PC-3 (cell line): Measurements from ENCODE around the gene VWA8. TPM values are rescaled to one million over a fixed set of nuclear protein-coding genes. Genes with fewer than 3 reads are reported as not detected.

Source experiments
- ATAC-seq: fragments of 200-7000 bp; cut with Tn5 transposase; 2 replicates; pipeline ENCODE4 v1.9.1; 2020; ENCODE audit warnings: mild to moderate bottlenecking, moderate library complexity
- BruUV-seq: library from RNA; stranded (reverse); fragments of 400-500 nt; replicated peaks from 2 replicates; lab custom pipeline; 2021; lab: Mats Ljungman, UMichigan
- CTCF ChIA-PET: fragments of 300-600 bp; sonication (Branson Sonifier 250); formaldehyde crosslinking; loops from one replicate; lab custom pipeline; 2022; ENCODE audit warnings: antibody characterized with exemption; lab: Charles Lee
- POLR2A ChIA-PET: fragments of 300-600 bp; sonication (Branson Sonifier 250); formaldehyde crosslinking; loops from one replicate; lab custom pipeline; 2022; ENCODE audit warnings: antibody characterized with exemption; ENCODE audit not compliant: unreplicated experiment; lab: Charles Lee
- DNase-seq: peaks from one replicate; pipeline ENCODE4 v3.0.0-alpha.2; 2015
- H2AFZ ChIP-seq: fragments of 300-600 bp; sonication (generic); 2 replicates; pipeline ENCODE4 v1.6.0; 2016; ENCODE audit warnings: antibody characterized with exemption, low read length
- H3F3A ChIP-seq: fragments of 300-600 bp; sonication (generic); one replicate; pipeline ENCODE4 v1.6.0; 2017; ENCODE audit warnings: antibody characterized with exemption, low read length, control low read depth, mild to moderate bottlenecking; ENCODE audit not compliant: unreplicated experiment
- H3K27ac ChIP-seq: fragments of 300-600 bp; sonication (generic); 2 replicates; pipeline ENCODE4 v1.5.1; 2016; ENCODE audit warnings: mild to moderate bottlenecking, low read length
- H3K27me3 ChIP-seq: fragments of 300-600 bp; sonication (generic); 2 replicates; pipeline ENCODE4 v1.6.1; 2016; ENCODE audit warnings: low read length, mixed read lengths
- H3K36me3 ChIP-seq: fragments of 300-600 bp; sonication (generic); 2 replicates; pipeline ENCODE4 v1.6.1; 2016; ENCODE audit warnings: low read depth, mixed run types, low read length, mixed read lengths
- H3K4me1 ChIP-seq: fragments of 300-600 bp; sonication (generic); 2 replicates; pipeline ENCODE4 v1.5.1; 2016; ENCODE audit warnings: low read length; ENCODE audit not compliant: insufficient read depth
- H3K4me2 ChIP-seq: fragments of 300-600 bp; sonication (generic); 2 replicates; pipeline ENCODE4 v1.6.0; 2016; ENCODE audit warnings: low read length
- H3K4me3 ChIP-seq: fragments of 300-600 bp; sonication (generic); 2 replicates; pipeline ENCODE4 v1.5.1; 2016; ENCODE audit warnings: mild to moderate bottlenecking, low read length, mixed read lengths
- H3K79me2 ChIP-seq: fragments of 300-600 bp; sonication (generic); 2 replicates; pipeline ENCODE4 v1.6.1; 2017; ENCODE audit warnings: low read length, mixed read lengths
- H3K9ac ChIP-seq: fragments of 300-600 bp; sonication (generic); 2 replicates; pipeline ENCODE4 v1.6.0; 2016; ENCODE audit warnings: mild to moderate bottlenecking, low read length
- H3K9me2 ChIP-seq: fragments of 300-600 bp; sonication (generic); replicated peaks from 2 replicates; pipeline ENCODE4 v1.6.1; 2016; ENCODE audit warnings: mixed run types, low read length, mixed read lengths
- H3K9me3 ChIP-seq: fragments of 300-600 bp; sonication (generic); 2 replicates; pipeline ENCODE4 v1.6.1; 2016; ENCODE audit warnings: low read length, mixed read lengths
- H4K20me1 ChIP-seq: fragments of 300-600 bp; sonication (generic); 2 replicates; pipeline ENCODE4 v1.6.1; 2016; ENCODE audit warnings: low read length, mixed read lengths
- CTCF ChIP-seq: fragments of 300-600 bp; sonication (generic); conservative IDR thresholded peaks from 2 replicates; pipeline ENCODE4 v1.5.1; 2017; ENCODE audit warnings: antibody characterized with exemption, low read depth, mild to moderate bottlenecking, low read length
- EZH2 ChIP-seq: fragments of 300-600 bp; sonication (generic); IDR thresholded peaks from one replicate; pipeline ENCODE4 v1.6.1; 2017; ENCODE audit warnings: antibody characterized with exemption, mild to moderate bottlenecking, low read length; ENCODE audit not compliant: unreplicated experiment
- EZH2phosphoT487 ChIP-seq: fragments of 300-600 bp; sonication (generic); IDR thresholded peaks from 2 replicates; pipeline ENCODE4 v1.6.1; 2018; ENCODE audit warnings: mild to moderate bottlenecking, antibody characterized with exemption, low read length, borderline replicate concordance
- intact Hi-C: fragments of 100-400 bp; cut with micrococcal nuclease; formaldehyde crosslinking; loops from 2 replicates; pipeline ENCODE4 v1.9.0; 2023
- total RNA-seq: library from RNA; depleted of rRNA; stranded (reverse); fragments of >200 nt; gene quantifications from 2 replicates; pipeline ENCODE4 v1.2.3, GENCODE V29; 2014

VWA8 gene
- total RNA-seq, 1 experiment from 2014 or later = 10.0 TPM

- no peak for ATAC-seq
- Histone ChIP-seq H3K27ac (no peak overlapping the region), H3K79me2 (no peaks in the 10 kb centered on the region), H3K4me3 (no peak overlapping the region), H3K4me1 (no peaks in the 10 kb centered on the region), H4K20me1 (no peaks in the 10 kb centered on the region), H2AFZ (no peak overlapping the region), H3K9me3 (no peaks in the 10 kb centered on the region), H3F3A (no peaks in the 10 kb centered on the region), H3K4me2 (no peak overlapping the region), H3K9ac (no peak overlapping the region), H3K27me3 (no peaks in the 10 kb centered on the region), H3K9me2 (no peaks in the 10 kb centered on the region), H3K36me3 (no peaks in the 10 kb centered on the region)
- DNase-seq = no peak
- intact Hi-C loops = no loop called here
- POLR2A ChIA-PET = no interaction called here
- TF ChIP-seq EZH2 (no peak), EZH2phosphoT487 (no peak), CTCF (no peak)
- no TSS peak for BruUV-seq
- CTCF ChIA-PET = no interaction called here
Observed at GRCh38 chr13:41969072-41969471, 8.2 kb upstream of the VWA8 start.

DNA sequence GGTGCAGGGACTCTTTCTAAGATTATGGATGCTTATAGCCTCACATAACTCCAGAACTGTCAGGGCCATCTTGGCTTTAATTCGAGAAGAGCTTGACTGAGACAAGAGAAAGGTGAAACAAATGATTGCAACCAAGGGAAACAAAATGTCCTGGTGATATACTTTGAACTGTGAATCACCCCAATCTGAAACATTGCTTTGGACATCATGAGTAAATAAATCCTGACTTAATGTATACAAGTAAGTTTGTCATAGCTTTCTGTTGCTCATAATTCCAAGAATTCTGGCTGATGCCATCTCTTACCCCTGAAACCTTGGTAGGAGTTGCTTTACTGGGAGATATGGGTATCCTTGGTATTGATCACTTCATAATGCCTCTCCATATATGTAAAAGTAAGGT is 5.8 kb upstream of the VWA8 start:
- ChIA-PET POLR2A (no interaction called here), CTCF (no interaction called here)
- H2AFZ ChIP-seq = no peak overlapping the region
- no peaks in the 10 kb centered on the region for H3F3A ChIP-seq
- no peak overlapping the region for H3K4me2 ChIP-seq
- no peaks in the 10 kb centered on the region for H4K20me1 ChIP-seq
- no peaks in the 10 kb centered on the region for H3K79me2 ChIP-seq
- no peak overlapping the region for H3K27ac ChIP-seq
- H3K9me2 ChIP-seq = no peaks in the 10 kb centered on the region
- TF ChIP-seq EZH2phosphoT487 = no peak
- TF ChIP-seq EZH2 = no peak
- TF ChIP-seq CTCF = no peak
- intact Hi-C loops = no loop called here
- BruUV-seq = no TSS peak
- H3K9ac ChIP-seq = no peak overlapping the region
- H3K27me3 ChIP-seq = no peaks in the 10 kb centered on the region
- no peaks in the 10 kb centered on the region for H3K36me3 ChIP-seq
- H3K4me3 ChIP-seq = no peak overlapping the region
- DNase-seq (no peak), ATAC-seq (no peak)
- H3K4me1 ChIP-seq = peaks cover 4% of the 10 kb centered on the region
- no peaks in the 10 kb centered on the region for H3K9me3 ChIP-seq

GRCh38 chr13:41962994-41963393 is 2.1 kb upstream of the VWA8 start:
- ChIA-PET POLR2A (no interaction called here), CTCF (no interaction called here)
- Histone ChIP-seq H3K79me2 (peaks cover 28% of the 10 kb centered on the region), H3K4me3 (no peak overlapping the region), H2AFZ (no peak overlapping the region), H3K9me3 (no peaks in the 10 kb centered on the region), H3K9ac (no peak overlapping the region), H3K4me1 (peaks cover 19% of the 10 kb centered on the region), H3F3A (no peaks in the 10 kb centered on the region), H3K36me3 (no peaks in the 10 kb centered on the region), H4K20me1 (no peaks in the 10 kb centered on the region), H3K27me3 (no peaks in the 10 kb centered on the region), H3K27ac (no peak overlapping the region), H3K9me2 (no peaks in the 10 kb centered on the region), H3K4me2 (no peak overlapping the region)
- no peak for DNase-seq
- no TSS peak for BruUV-seq
- intact Hi-C loops = no loop called here
- ATAC-seq = no peak
- TF ChIP-seq EZH2 (no peak), CTCF (no peak), EZH2phosphoT487 (no peak)
